ENCODE results near the gene MAP2K3.

MAP2K3 gene

DNA sequence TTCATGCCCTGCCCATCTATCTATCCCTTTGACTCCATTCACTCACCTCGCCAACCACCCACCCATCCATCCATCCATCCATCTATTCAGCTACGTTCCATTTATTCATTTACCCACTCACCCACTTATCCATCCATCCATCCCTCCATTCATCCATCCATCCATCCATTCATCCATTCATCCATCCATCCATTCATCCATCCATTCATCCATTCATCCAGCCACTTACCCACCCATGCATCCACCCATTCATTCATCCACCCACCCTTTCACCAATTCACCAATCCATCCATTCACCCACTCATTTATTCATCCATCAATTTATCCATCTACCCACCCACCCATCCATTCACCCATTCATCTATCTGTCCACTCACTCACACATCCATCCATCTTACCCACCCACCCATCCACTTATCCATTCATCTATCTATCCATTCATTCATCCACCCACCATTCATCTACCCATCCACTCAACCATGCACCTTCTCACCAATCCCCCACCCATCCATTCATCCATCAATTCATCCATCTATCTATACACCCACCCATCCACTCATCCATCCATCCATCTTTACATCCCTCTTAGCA is 72.1 kb downstream of the MAP2K3 start:
- Histone ChIP-seq H3K79me2 (ENCODE audit: control insufficient read depth, insufficient read depth, low read length, unreplicated experiment) (no peaks in the 10 kb centered on the region), H3K4me1 (ENCODE audit: control insufficient read depth, insufficient read depth, low read length, unreplicated experiment) (peaks cover 6% of the 10 kb centered on the region), H3K27ac (ENCODE audit: low read depth, low read length) (no peak overlapping the region), H3K4me3 (ENCODE audit: low read depth, low read length) (no peak overlapping the region), H3K27me3 (ENCODE audit: insufficient read depth, low read length) (peaks cover 3% of the 10 kb centered on the region; the same call in 1 of the 2 replicates), H3K36me3 (ENCODE audit: insufficient read depth, low read length) (no peaks in the 10 kb centered on the region), H2AFZ (ENCODE audit: low read length, unreplicated experiment) (no peak overlapping the region)

DNA sequence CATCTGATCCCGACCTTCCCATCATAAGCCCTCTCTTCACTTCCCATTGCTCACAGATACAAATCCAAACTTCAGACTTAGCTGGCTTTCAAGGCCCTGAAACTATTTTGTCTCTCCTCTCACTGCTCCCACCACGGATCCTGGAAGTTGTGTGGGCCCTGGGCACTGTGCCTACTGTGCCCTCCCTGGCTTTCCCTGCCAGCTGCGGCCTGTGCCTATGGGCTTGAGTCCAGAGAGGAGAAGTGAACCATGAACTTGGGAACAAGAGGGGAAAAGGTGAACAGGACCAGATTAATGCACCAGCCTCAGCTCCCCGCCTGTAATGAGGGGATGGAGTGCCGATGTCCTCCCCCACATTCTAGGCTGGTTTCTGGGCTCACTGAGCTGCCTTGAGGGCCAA is 72.8 kb downstream of the MAP2K3 start:
- H3K4me1 ChIP-seq (ENCODE audit: control insufficient read depth, insufficient read depth, low read length, unreplicated experiment) = peaks cover 6% of the 10 kb centered on the region
- no peak overlapping the region for H3K4me3 ChIP-seq (ENCODE audit: low read depth, low read length)
- no peaks in the 10 kb centered on the region for H3K36me3 ChIP-seq (ENCODE audit: insufficient read depth, low read length)
- no peak overlapping the region for H2AFZ ChIP-seq (ENCODE audit: low read length, unreplicated experiment)
- no peak overlapping the region for H3K27ac ChIP-seq (ENCODE audit: low read depth, low read length)
- H3K79me2 ChIP-seq (ENCODE audit: control insufficient read depth, insufficient read depth, low read length, unreplicated experiment) = no peaks in the 10 kb centered on the region
- peaks cover 9% of the 10 kb centered on the region for H3K27me3 ChIP-seq (ENCODE audit: insufficient read depth, low read length)

DNA sequence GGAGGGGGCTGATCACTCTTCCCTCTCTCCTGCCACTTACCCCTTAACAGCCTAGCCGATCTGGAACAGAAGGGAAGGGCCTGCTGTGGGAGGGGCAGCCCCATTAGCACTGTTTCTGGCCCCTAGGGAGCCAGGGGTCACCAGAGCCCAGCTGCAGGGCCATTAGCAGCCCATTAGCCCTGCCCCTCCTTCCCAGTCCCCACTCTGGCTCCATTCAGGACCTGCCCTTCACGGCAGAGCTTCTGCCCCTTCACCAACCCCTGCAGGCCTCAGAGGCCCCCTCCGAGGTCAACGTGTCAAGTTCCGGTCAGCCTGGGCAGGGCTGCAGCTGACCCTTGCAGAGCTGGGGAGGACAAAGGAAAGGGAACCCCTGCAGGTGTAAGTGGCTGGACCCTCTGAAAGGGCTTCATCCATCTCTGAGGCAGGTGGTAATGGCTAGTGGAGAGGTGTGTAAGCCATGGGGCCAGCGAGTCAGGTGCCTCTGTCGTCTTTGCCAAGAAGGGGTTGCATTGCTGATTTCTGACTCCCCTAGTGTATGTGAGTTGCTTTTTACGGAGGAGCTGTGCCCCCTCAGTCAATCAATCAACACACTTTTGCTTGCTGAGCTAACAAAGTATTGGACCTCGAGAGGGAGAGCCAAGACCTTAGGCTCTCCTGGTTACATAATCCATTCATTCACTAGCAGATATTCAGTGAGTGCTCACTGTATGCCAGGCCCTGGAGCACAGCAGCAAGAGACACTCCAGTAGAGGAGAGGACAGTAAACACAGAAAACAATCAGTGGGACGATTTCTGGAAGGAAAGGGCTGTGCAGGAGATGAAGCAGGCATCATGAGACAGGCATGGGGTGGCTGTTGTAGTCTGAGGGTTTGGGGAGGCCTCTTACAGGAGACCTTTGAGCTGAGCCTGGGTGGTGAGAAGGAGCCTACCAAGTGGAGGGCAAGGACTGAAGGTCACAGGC is 73.5 kb downstream of the MAP2K3 start:
- Histone ChIP-seq H3K79me2 (ENCODE audit: control insufficient read depth, insufficient read depth, low read length, unreplicated experiment) (no peaks in the 10 kb centered on the region), H3K27me3 (ENCODE audit: insufficient read depth, low read length) (peaks cover 16% of the 10 kb centered on the region)

DNA sequence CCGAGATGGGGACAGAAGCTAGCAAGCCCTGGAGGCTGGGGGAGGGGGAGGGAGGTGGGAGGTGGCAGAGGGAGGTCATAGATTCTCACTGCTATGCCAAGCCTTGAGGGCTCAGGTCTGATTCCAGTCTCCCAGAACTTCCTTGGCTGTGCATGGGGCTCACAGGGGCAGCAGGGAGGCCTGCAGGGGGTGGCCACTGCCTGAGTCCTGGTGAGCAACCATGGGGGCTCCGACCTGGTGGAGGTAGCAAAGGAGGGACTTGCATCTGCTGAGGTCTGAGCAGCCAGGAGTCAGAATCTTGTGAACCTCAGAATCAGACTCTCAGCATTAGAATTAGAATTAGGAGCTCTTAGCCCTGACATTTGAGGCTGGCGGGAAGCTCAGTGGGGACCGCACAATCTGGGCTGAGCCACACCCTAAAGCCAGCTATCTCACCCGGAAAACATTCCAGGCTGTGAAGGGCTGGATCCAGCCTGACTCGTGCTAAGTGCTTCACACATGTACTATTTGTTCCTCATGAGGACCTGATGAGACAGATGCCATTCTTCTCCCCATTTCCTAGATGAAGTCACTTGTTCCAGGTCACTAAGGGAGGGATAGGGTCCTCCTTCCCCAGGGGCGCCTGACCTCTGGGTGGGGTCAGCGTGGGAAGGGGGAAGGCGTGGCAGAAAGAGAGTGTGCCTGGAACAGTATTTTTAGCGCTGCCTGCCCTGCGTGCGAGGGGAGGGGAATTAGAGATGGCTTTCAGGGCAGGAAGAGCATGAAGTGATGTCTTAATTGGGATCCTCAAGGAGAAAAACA is 74.4 kb downstream of the MAP2K3 start:
- Histone ChIP-seq H3K4me3 (ENCODE audit: low read depth, low read length) (no peak overlapping the region), H3K4me1 (ENCODE audit: control insufficient read depth, insufficient read depth, low read length, unreplicated experiment) (no peaks in the 10 kb centered on the region), H3K79me2 (ENCODE audit: control insufficient read depth, insufficient read depth, low read length, unreplicated experiment) (no peaks in the 10 kb centered on the region), H3K27me3 (ENCODE audit: insufficient read depth, low read length) (peaks cover 18% of the 10 kb centered on the region), H3K36me3 (ENCODE audit: insufficient read depth, low read length) (no peaks in the 10 kb centered on the region), H3K27ac (ENCODE audit: low read depth, low read length) (no peak overlapping the region), H2AFZ (ENCODE audit: low read length, unreplicated experiment) (no peak overlapping the region)

More for the DNA sequence above, 73.5 kb downstream of the MAP2K3 start:
- Histone ChIP-seq H3K4me1 (ENCODE audit: control insufficient read depth, insufficient read depth, low read length, unreplicated experiment) (peaks cover 6% of the 10 kb centered on the region), H3K36me3 (ENCODE audit: insufficient read depth, low read length) (no peaks in the 10 kb centered on the region), H2AFZ (ENCODE audit: low read length, unreplicated experiment) (no peak overlapping the region), H3K4me3 (ENCODE audit: low read depth, low read length) (no peak overlapping the region), H3K27ac (ENCODE audit: low read depth, low read length) (no peak overlapping the region)

DNA sequence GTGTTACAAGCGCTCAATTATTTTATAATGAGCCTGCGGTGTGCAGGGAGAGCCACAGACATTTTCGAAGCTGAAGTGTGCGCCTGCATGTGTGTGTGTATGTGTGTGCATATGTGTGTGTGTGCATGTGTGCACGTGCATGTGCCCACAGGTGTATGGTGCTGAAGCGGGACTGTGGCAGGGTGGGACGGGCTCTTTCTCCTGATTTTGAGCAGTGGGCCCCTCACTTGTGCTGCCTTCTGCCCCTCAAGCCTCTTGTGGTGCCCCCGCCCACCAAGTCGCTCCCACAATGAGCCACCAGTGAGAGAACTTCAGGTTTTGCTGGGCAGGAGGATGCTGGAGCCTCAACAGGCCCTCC is 75.0 kb downstream of the MAP2K3 start:
- Histone ChIP-seq H3K36me3 (ENCODE audit: insufficient read depth, low read length) (no peaks in the 10 kb centered on the region), H3K27ac (ENCODE audit: low read depth, low read length) (no peak overlapping the region), H2AFZ (ENCODE audit: low read length, unreplicated experiment) (no peak overlapping the region), H3K79me2 (ENCODE audit: control insufficient read depth, insufficient read depth, low read length, unreplicated experiment) (no peaks in the 10 kb centered on the region), H3K27me3 (ENCODE audit: insufficient read depth, low read length) (peaks cover 18% of the 10 kb centered on the region), H3K4me1 (ENCODE audit: control insufficient read depth, insufficient read depth, low read length, unreplicated experiment) (no peaks in the 10 kb centered on the region), H3K4me3 (ENCODE audit: low read depth, low read length) (no peak overlapping the region)

DNA sequence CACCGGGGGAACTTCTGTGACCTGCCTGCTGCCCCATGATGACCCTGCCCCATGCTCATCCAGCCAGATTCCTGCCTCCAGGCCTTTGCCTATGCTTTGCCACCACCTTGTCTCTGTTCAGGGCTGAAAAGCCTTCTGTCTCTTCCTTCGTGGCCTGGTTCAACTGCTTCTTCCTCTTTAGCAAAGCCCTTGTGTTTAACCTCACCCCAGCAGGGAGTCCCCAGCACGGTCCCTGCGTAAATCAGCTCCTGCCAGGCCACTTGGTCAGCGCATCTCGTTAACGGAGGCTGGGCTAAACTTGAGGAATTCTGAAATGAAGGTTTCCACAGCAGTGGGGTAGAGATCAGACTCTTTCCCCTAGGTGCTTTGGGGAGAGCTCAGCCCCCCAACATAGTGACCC is 75.5 kb downstream of the MAP2K3 start:
- Histone ChIP-seq H3K4me3 (ENCODE audit: low read depth, low read length) (no peak overlapping the region), H3K79me2 (ENCODE audit: control insufficient read depth, insufficient read depth, low read length, unreplicated experiment) (no peaks in the 10 kb centered on the region), H3K36me3 (ENCODE audit: insufficient read depth, low read length) (no peaks in the 10 kb centered on the region), H3K27ac (ENCODE audit: low read depth, low read length) (no peak overlapping the region), H3K4me1 (ENCODE audit: control insufficient read depth, insufficient read depth, low read length, unreplicated experiment) (no peaks in the 10 kb centered on the region), H2AFZ (ENCODE audit: low read length, unreplicated experiment) (no peak overlapping the region), H3K27me3 (ENCODE audit: insufficient read depth, low read length) (peaks cover 18% of the 10 kb centered on the region)

DNA sequence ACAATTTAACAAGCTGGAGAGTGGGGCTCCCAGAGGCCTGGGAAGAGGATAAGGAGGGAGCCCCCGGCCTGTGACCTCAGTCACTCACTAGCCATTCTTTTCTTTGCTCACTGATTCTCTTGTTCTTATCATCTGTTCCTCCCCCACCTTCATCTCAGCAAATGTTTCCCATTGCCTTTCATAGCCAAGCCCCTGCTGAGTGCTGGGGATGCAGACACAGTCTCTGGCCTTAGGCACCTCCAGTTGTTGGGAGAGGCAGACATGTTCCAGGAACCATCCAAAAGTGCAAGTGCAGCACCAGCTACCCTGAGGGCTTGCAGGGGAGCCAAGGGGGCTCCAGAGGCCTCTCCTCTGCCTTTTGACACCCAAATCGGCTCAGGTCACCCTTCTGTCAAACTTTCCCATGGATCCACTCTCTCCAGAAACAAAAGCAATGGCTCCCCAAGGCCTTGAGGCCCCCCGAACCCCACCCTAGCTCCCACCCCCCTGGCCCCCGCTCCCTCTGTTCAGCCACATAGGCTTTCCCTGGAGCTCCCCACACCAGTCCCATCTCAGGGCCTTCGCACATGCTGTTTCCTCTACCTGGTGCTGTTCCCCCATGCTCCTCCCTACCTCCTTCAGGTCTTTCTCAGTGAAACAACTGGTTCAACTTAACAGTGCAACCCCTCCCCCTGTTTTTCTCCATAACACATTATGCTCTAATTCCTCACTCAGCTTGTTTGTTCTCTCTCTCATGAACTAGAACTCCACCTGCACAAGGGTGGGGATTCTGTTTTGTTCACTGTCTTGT is 76.7 kb downstream of the MAP2K3 start:
- Histone ChIP-seq H3K36me3 (ENCODE audit: insufficient read depth, low read length) (no peaks in the 10 kb centered on the region), H3K4me1 (ENCODE audit: control insufficient read depth, insufficient read depth, low read length, unreplicated experiment) (no peaks in the 10 kb centered on the region), H3K27ac (ENCODE audit: low read depth, low read length) (no peak overlapping the region), H2AFZ (ENCODE audit: low read length, unreplicated experiment) (no peak overlapping the region), H3K27me3 (ENCODE audit: insufficient read depth, low read length) (peaks cover 18% of the 10 kb centered on the region), H3K4me3 (ENCODE audit: low read depth, low read length) (no peak overlapping the region), H3K79me2 (ENCODE audit: control insufficient read depth, insufficient read depth, low read length, unreplicated experiment) (no peaks in the 10 kb centered on the region)

DNA sequence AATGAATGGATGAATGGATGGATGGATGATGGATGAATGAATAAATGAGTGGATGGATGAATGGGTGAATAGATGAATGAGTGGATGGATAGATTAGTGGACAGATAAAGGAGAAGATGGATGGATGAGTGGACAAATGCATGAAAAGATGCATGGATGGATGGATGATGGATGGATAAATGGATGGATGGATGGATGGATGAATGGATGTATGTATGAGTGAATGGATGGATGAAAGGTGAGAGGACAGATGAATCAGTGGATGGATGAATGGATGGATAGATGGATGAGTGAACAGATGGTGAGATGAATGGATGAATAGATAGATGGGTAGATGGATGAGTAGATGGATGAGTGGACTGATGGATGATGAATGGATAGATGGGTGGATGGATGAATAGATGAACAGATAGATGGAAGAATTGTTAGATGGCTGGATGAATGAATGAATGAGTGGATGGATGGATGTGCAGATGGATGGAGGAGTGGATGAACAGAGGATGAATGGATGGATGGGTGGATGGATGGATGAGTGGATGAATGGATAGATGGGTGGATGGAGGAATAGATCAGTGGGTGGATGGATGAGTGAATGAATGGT is 77.9 kb downstream of the MAP2K3 start:
- no peaks in the 10 kb centered on the region for H3K4me1 ChIP-seq (ENCODE audit: control insufficient read depth, insufficient read depth, low read length, unreplicated experiment)
- H3K27me3 ChIP-seq (ENCODE audit: insufficient read depth, low read length) = peaks cover 18% of the 10 kb centered on the region
- no peak overlapping the region for H3K4me3 ChIP-seq (ENCODE audit: low read depth, low read length)
- H3K36me3 ChIP-seq (ENCODE audit: insufficient read depth, low read length) = no peaks in the 10 kb centered on the region
- H3K27ac ChIP-seq (ENCODE audit: low read depth, low read length) = no peak overlapping the region
- H2AFZ ChIP-seq (ENCODE audit: low read length, unreplicated experiment) = no peak overlapping the region
- H3K79me2 ChIP-seq (ENCODE audit: control insufficient read depth, insufficient read depth, low read length, unreplicated experiment) = no peaks in the 10 kb centered on the region

DNA sequence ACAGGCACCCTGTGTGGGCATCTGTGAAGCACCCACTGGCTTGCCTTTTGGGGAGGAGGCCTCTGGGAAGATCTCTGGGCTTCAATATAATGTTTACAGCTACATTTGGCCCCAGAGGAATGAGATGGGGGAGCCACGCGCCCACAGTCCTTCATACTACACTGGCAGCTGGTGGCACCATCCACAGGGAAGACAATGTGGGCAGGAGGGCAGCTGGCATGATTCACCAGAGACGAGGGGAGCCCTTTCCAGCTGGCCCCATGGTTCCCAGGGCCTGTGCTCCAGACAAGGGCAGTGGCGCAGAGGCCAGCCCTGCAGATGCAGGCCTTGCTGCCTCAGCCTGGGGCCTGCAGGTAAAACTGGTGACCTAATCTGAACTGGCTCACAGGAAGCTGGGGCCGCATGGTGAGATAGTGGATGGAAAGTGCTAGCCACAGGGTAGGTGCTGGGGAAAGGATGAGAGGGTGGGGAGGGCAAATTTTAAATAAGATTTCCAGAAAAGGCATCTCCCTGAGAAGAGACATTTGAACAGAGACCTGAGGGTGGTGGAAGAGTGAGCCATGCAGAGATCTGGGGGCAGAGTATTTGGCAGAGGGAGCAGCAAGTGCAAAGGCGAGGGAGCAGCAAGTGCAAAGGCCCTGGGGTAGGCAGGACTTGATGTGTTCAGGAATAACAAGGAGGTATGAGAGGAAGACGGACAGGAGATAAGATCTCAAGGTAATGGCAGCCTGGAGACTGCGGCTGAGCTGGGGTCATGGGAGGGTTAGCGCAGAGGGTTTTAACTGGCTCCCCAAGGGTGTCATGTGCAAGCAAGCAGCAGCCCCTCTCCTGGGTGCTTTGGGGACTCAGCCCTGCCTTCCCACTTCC is 79.5 kb downstream of the MAP2K3 start:
- no peaks in the 10 kb centered on the region for H3K4me1 ChIP-seq (ENCODE audit: control insufficient read depth, insufficient read depth, low read length, unreplicated experiment)
- no peaks in the 10 kb centered on the region for H3K79me2 ChIP-seq (ENCODE audit: control insufficient read depth, insufficient read depth, low read length, unreplicated experiment)
- H3K4me3 ChIP-seq (ENCODE audit: low read depth, low read length) = no peak overlapping the region

More for the DNA sequence above, 79.5 kb downstream of the MAP2K3 start:
- H3K36me3 ChIP-seq (ENCODE audit: insufficient read depth, low read length) = no peaks in the 10 kb centered on the region
- peaks cover 18% of the 10 kb centered on the region for H3K27me3 ChIP-seq (ENCODE audit: insufficient read depth, low read length)
- H2AFZ ChIP-seq (ENCODE audit: low read length, unreplicated experiment) = no peak overlapping the region
- H3K27ac ChIP-seq (ENCODE audit: low read depth, low read length) = no peak overlapping the region
